HFF-Myc (cell line): ENCODE data around the gene IGF1R.

Experiments used
- DNase-seq: peaks from one replicate; pipeline ENCODE4 v3.0.0-alpha.2; 2011; ENCODE audit warnings: low read depth; ENCODE audit errors: extremely low read depth
- H3K4me3 ChIP-seq: replicated peaks from 2 replicates; pipeline ENCODE4 v1.5.1; 2011; ENCODE audit warnings: low read depth, mild to moderate bottlenecking, control low read depth, low read length
- TF ChIP-seq, protein P1 (sequence below): IDR thresholded peaks from 2 replicates; pipeline ENCODE4 v1.5.1; 2012; ENCODE audit warnings: mild to moderate bottlenecking, low read depth, low read length, control low read depth; ENCODE audit errors: missing control alignments

The IGF1R gene

DNA sequence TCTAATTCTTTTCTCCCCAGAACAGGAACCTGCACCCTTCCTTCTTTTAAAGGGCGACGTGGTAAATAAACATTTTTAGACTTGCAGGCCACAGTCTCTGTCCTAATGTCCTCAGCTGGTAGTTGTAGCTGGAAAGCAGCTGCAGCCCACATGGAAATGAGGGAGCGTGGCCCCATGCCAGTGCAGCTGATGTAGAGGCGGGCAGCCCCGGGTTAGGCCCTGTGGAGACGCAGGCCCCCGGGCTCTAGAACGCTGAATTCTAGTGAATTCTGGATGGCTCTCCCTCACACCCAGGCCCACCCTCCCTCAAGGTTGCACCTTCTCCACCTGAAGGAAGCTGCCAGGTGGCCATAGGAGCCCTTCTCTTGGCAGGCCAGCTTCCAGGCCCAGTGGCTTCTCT is 307.0 kb downstream of the IGF1R start:
- no peak for DNase-seq
- TF ChIP-seq, protein P1, sequence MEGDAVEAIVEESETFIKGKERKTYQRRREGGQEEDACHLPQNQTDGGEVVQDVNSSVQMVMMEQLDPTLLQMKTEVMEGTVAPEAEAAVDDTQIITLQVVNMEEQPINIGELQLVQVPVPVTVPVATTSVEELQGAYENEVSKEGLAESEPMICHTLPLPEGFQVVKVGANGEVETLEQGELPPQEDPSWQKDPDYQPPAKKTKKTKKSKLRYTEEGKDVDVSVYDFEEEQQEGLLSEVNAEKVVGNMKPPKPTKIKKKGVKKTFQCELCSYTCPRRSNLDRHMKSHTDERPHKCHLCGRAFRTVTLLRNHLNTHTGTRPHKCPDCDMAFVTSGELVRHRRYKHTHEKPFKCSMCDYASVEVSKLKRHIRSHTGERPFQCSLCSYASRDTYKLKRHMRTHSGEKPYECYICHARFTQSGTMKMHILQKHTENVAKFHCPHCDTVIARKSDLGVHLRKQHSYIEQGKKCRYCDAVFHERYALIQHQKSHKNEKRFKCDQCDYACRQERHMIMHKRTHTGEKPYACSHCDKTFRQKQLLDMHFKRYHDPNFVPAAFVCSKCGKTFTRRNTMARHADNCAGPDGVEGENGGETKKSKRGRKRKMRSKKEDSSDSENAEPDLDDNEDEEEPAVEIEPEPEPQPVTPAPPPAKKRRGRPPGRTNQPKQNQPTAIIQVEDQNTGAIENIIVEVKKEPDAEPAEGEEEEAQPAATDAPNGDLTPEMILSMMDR = no peak
- H3K4me3 ChIP-seq = no peak overlapping the region

GRCh38 chr15:98955961-98956723 is 307.8 kb downstream of the IGF1R start:
- TF ChIP-seq, protein P1 = no peak
- DNase-seq = no peak
- H3K4me3 ChIP-seq = no peak overlapping the region

- TF ChIP-seq, protein P1 = no peak
- no peak overlapping the region for H3K4me3 ChIP-seq
- DNase-seq = no peak
Measured at GRCh38 chr15:98956796-98957553, 308.6 kb downstream of the IGF1R start.

GRCh38 chr15:98957655-98958054 is 309.3 kb downstream of the IGF1R start:
- H3K4me3 ChIP-seq = no peak overlapping the region
- TF ChIP-seq, protein P1 = no peak
- DNase-seq = no peak

GRCh38 chr15:98958076-98958475 is 309.7 kb downstream of the IGF1R start:
- no peak for DNase-seq
- H3K4me3 ChIP-seq = no peak overlapping the region
- TF ChIP-seq, protein P1 = no peak

DNA sequence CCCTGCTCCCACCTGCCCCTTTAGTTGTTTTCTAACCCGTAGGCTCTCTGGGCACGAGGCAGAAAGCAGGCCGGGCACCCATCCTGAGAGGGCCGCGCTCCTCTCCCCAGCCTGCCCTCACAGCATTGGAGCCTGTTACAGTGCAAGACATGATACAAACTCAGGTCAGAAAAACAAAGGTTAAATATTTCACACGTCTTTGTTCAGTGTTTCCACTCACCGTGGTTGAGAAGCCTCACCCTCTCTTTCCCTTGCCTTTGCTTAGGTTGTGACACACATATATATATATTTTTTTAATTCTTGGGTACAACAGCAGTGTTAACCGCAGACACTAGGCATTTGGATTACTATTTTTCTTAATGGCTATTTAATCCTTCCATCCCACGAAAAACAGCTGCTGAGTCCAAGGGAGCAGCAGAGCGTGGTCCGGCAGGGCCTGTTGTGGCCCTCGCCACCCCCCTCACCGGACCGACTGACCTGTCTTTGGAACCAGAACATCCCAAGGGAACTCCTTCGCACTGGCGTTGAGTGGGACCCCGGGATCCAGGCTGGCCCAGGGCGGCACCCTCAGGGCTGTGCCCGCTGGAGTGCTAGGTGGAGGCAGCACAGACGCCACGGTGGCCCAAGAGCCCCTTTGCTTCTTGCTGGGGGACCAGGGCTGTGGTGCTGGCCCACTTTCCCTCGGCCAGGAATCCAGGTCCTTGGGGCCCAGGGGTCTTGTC is 310.7 kb downstream of the IGF1R start:
- TF ChIP-seq, protein P1 = no peak
- H3K4me3 ChIP-seq = no peak overlapping the region
- no peak for DNase-seq
